GM12874 (cell line): ENCODE measurements around the gene EPHA2.

Experiments
- TF ChIP-seq, protein P1 (sequence below): IDR thresholded peaks from 2 replicates; pipeline ENCODE4 v1.5.1; 2011; ENCODE audit warnings: low read depth, mild to moderate bottlenecking, control low read depth, low read length, moderate library complexity; ENCODE audit not compliant: insufficient read depth

EPHA2 gene

DNA sequence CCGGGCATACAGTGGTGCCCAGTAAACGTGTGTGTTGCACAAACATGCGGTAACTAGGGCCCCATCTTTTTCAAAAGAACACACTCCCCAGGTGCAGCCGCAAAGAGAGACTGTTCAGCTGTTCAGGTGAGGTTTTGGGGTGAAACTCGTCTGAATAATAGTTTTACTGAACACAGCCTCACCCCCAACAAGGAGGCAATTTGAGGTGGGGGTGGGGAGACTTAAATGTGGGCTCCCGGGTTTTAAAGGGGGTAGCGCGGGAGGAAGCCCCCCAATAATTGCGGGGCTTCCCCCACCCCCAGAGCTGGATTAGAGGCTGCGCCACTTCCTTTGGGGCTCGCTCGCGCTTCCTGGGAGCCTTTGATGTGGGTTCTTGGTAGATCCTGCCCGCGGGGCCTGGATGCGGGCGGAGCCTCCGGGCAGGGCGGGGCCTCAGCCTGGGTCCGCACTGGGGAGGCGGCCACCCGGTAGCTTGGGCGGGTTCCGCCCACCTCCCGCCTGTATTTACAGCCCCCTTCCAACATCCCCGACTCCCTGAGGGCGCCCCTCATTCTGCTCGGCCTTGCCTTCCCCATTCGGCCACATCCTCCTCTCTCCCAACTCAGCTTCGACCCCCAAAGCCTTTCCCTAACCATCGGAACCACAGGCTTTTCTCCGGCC, 6.4 kb upstream of the EPHA2 start:
- TF ChIP-seq, protein P1, sequence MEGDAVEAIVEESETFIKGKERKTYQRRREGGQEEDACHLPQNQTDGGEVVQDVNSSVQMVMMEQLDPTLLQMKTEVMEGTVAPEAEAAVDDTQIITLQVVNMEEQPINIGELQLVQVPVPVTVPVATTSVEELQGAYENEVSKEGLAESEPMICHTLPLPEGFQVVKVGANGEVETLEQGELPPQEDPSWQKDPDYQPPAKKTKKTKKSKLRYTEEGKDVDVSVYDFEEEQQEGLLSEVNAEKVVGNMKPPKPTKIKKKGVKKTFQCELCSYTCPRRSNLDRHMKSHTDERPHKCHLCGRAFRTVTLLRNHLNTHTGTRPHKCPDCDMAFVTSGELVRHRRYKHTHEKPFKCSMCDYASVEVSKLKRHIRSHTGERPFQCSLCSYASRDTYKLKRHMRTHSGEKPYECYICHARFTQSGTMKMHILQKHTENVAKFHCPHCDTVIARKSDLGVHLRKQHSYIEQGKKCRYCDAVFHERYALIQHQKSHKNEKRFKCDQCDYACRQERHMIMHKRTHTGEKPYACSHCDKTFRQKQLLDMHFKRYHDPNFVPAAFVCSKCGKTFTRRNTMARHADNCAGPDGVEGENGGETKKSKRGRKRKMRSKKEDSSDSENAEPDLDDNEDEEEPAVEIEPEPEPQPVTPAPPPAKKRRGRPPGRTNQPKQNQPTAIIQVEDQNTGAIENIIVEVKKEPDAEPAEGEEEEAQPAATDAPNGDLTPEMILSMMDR: no peak

DNA sequence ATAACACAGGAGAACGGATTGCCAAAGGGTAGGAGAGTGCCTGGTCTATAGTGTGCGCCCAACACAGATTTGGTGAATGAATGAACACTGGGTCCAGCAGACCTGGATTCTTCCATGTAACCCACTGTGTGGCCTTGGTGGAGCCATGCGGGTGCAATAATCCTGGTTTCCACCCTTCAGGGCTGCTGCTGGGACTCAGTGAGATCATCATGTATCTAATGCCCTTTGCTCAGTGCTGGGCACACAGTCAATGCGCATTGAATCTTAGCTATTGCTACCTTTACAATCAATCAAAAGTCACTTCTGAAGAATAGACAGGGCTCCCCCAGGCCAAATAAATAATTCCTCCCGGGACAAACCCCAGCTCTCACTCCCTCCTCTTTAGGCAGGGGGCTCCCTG, 5.8 kb upstream of the EPHA2 start:
- TF ChIP-seq, protein P1: no peak

DNA sequence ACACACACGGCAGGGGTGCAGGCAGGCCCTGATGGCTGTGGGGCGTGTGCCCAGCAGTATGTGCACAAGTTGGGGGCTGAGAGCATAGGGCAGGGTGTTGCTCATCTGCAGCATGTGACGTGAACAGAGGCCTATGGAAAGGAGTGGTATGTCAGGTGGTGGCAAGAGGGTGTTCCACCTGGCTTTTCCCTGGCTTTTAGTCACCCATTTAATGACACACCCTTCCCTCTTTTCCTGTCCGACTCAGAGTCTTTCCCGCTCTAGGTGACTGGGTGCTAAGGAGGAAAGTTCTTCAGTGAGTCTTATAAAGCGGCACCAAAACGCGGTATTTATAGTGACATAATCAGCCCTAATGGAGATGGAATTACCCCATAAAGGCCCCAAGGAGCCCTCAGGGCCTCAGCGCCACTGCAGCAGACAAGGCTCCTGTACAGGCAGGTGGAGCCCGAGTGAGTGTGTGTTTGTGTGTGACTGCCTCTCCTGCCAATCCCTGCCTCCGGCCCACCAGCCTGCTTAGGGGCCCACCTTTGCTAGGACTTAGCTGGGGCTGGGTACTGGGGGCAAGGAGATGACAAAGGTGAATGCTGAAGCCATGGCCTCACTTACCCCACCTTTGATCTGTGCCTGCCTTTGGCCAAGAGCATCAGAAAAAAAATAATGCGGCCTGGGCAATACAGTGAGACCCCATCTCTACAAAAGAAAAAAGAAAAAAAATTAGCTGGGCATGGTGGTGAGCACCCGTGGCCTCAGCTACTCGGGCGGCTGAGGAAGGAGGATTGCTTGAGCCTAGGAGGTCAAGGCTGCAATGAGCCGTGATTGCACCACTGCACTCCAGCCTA, 3.3 kb upstream of the EPHA2 start:
- TF ChIP-seq, protein P1: no peak

DNA sequence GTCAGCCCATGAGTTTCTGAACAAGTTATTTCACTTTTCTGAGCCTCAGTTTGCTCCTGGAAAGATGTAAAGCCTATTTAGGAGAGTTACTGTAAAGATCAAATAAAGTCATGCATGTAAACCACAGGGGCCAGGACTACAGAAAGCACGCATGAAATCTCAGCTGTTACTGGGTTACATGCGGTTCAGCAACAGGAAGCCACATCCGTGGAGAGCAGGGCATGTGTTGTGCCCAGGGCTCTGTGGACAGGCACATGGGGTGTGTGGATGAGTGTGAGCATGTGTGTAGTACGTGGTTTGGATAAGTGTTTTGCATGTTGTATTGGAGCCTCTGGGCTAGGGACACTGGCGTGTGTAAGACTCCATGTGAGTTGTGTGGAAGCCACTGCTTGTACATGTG, 2.2 kb upstream of the EPHA2 start:
- TF ChIP-seq, protein P1: no peak

DNA sequence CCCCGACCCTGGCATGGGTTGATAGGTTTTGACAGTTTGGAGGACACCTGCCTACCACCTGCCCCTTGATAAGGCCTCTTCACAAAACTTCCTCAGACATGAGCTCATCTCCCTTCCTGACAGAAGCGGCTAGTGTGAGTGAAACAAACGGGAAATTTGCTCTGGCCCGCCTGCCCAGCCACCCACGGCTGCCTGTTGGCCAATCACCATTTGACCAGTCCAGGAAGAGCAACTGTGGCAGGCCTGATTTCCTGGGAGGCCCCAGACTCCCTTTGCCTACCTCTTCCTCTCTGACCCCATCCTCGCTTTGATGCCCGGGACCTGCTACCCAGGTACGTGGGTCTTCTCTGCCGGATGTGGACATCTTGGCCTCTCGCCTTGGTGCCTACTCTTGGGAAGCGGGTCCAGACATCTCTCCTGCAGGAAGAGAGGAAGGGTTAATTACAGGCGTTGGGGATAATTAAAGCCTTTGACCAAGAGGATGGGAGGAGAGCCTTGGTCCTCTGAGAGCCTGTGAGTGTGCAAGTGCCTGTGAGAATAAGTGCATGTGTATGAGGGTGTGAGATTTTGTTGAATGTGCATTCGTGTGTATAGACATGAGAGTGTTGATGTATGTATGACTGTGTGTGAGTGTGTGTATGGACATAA, 1.1 kb upstream of the EPHA2 start:
- TF ChIP-seq, protein P1: no peak

- TF ChIP-seq, protein P1: no peak
These were observed 1.7 kb downstream of the EPHA2 start for GRCh38 chr1:16153999-16154673.
